ENCODE data around the gene ALDH2.
"Not testable (repeated sequence)": the region's sequence is repeated elsewhere in the genome, so short reads cannot be mapped to it uniquely, and the experiment has no call there.

Gene ALDH2

GRCh38 chr12:111823891-111824290 is 57.2 kb downstream of the ALDH2 start:
- Mint-ChIP-seq H3K9me3 (peaks cover 29% of the 10 kb centered on the region), H3K4me1 (peaks cover 30% of the 10 kb centered on the region), H3K36me3 (ENCODE audit: low read depth) (no peaks in the 10 kb centered on the region), H3K27me3 (ENCODE audit: low read depth, poor library complexity) (peaks cover 12% of the 10 kb centered on the region), H3K27ac (peak overlapping the region; percentile 64), H3K4me3 (no peak overlapping the region)
- no peak for TF ChIP-seq CTCF (IDR thresholded peaks at IDR 0.05)
- no peak for DNase-seq

GRCh38 chr12:111824312-111824711 is 57.6 kb downstream of the ALDH2 start:
- Mint-ChIP-seq H3K27me3 (ENCODE audit: low read depth, poor library complexity) (peaks cover 12% of the 10 kb centered on the region), H3K4me1 (peaks cover 29% of the 10 kb centered on the region), H3K9me3 (peaks cover 29% of the 10 kb centered on the region)
- H3K27ac Mint-ChIP-seq; DNase-seq; H3K4me3 Mint-ChIP-seq; H3K36me3 Mint-ChIP-seq (ENCODE audit: low read depth): not testable (repeated sequence)

- H3K27ac Mint-ChIP-seq, result no peak overlapping the region
- H3K4me1 Mint-ChIP-seq, result peaks cover 17% of the 10 kb centered on the region
- H3K36me3 Mint-ChIP-seq (ENCODE audit: low read depth), result no peaks in the 10 kb centered on the region
- H3K4me3 Mint-ChIP-seq, result no peak overlapping the region
- no peak for TF ChIP-seq CTCF (IDR thresholded peaks at IDR 0.05)
- DNase-seq, result no peak
- H3K9me3 Mint-ChIP-seq, result peaks cover 24% of the 10 kb centered on the region
- peaks cover 12% of the 10 kb centered on the region for H3K27me3 Mint-ChIP-seq (ENCODE audit: low read depth, poor library complexity)
Measured at GRCh38 chr12:111825509-111825908, 58.8 kb downstream of the ALDH2 start.

GRCh38 chr12:111826316-111826715 is 59.6 kb downstream of the ALDH2 start:
- Mint-ChIP-seq H3K4me1 (peaks cover 14% of the 10 kb centered on the region), H3K27ac (no peak overlapping the region), H3K27me3 (ENCODE audit: low read depth, poor library complexity) (peaks cover 12% of the 10 kb centered on the region), H3K36me3 (ENCODE audit: low read depth) (no peaks in the 10 kb centered on the region), H3K4me3 (no peak overlapping the region), H3K9me3 (peaks cover 18% of the 10 kb centered on the region)
- DNase-seq, result no peak
- TF ChIP-seq CTCF (IDR thresholded peaks at IDR 0.05), result no peak

- Mint-ChIP-seq H3K4me3 (no peak overlapping the region), H3K27me3 (ENCODE audit: low read depth, poor library complexity) (peaks cover 9% of the 10 kb centered on the region), H3K36me3 (ENCODE audit: low read depth) (no peaks in the 10 kb centered on the region), H3K4me1 (peaks cover 14% of the 10 kb centered on the region), H3K27ac (no peak overlapping the region), H3K9me3 (peaks cover 13% of the 10 kb centered on the region)
- DNase-seq, result no peak
- TF ChIP-seq CTCF (IDR thresholded peaks at IDR 0.05), result no peak
Measured at GRCh38 chr12:111826992-111827391, 60.3 kb downstream of the ALDH2 start.

- Mint-ChIP-seq H3K36me3 (ENCODE audit: low read depth) (no peaks in the 10 kb centered on the region), H3K4me1 (peaks cover 13% of the 10 kb centered on the region), H3K4me3 (no peak overlapping the region), H3K9me3 (peaks cover 19% of the 10 kb centered on the region), H3K27ac (no peak overlapping the region), H3K27me3 (ENCODE audit: low read depth, poor library complexity) (peaks cover 9% of the 10 kb centered on the region)
- TF ChIP-seq CTCF (IDR thresholded peaks at IDR 0.05), result no peak
- DNase-seq, result no peak
Measured at GRCh38 chr12:111827907-111828306, 61.2 kb downstream of the ALDH2 start.

Data from nephron progenitor cell (in vitro differentiated cells).